PFSK-1 (cell line): Measurements from ENCODE around the gene PREX1.

Experiments used
- FOXP2 ChIP-seq: optimal IDR thresholded peaks from 2 replicates; pipeline ENCODE3; 2011; ENCODE audit warnings: borderline replicate concordance, control low read depth, inconsistent platforms; ENCODE audit not compliant: insufficient read depth; ENCODE audit errors: extremely low read length, extremely low read depth
- POLR2AphosphoS5 ChIP-seq: IDR thresholded peaks from 2 replicates; pipeline ENCODE4 v1.6.1; 2012; ENCODE audit warnings: low read depth, mild to moderate bottlenecking, control low read depth, low read length, moderate library complexity
- REST ChIP-seq, 2 experiments: IDR thresholded peaks; 2 replicates each; pipeline versions ENCODE4 v1.6.1 to v1.8.0; 2011 to 2012; ENCODE audit warnings: low read depth in 2 of 2, low read length in 2 of 2, control low read depth in 1 of 2, inconsistent platforms in 1 of 2, mild to moderate bottlenecking in 1 of 2, moderate library complexity in 1 of 2; ENCODE audit not compliant: insufficient read depth in 1 of 2
- SIN3A ChIP-seq: IDR thresholded peaks from 2 replicates; pipeline ENCODE4 v1.6.1; 2012; ENCODE audit warnings: mild to moderate bottlenecking, low read length, moderate library complexity, borderline replicate concordance; ENCODE audit not compliant: insufficient read depth
- TAF1 ChIP-seq: IDR thresholded peaks from 2 replicates; pipeline ENCODE4 v1.6.1; 2012; ENCODE audit warnings: low read length, control low read depth, borderline replicate concordance; ENCODE audit not compliant: insufficient read depth

PREX1 gene

GRCh38 chr20:48814633-48815032, 13.2 kb downstream of the PREX1 start:
- TF ChIP-seq SIN3A (no peak), FOXP2 (no peak), TAF1 (no peak), POLR2AphosphoS5 (no peak), REST (IDR thresholded peaks at IDR 0.05; ENCODE audit: insufficient read depth in 1 of 2, low read depth in 2 of 2, low read length in 2 of 2) (no peak)

GRCh38 chr20:48813930-48814546, 13.8 kb downstream of the PREX1 start:
- TF ChIP-seq SIN3A (no peak), FOXP2 (no peak), TAF1 (no peak), POLR2AphosphoS5 (no peak), REST (IDR thresholded peaks at IDR 0.05; ENCODE audit: insufficient read depth in 1 of 2, low read depth in 2 of 2, low read length in 2 of 2) (no peak)

- no peak for TF ChIP-seq SIN3A
- no peak for TF ChIP-seq POLR2AphosphoS5
- TF ChIP-seq TAF1: no peak
- no peak for TF ChIP-seq FOXP2
- TF ChIP-seq REST (IDR thresholded peaks at IDR 0.05; ENCODE audit: insufficient read depth in 1 of 2, low read depth in 2 of 2, low read length in 2 of 2): no peak
Observed at GRCh38 chr20:48813446-48813747, 14.4 kb downstream of the PREX1 start.

- TF ChIP-seq FOXP2 (no peak), SIN3A (no peak), POLR2AphosphoS5 (no peak), TAF1 (no peak), REST (IDR thresholded peaks at IDR 0.05; ENCODE audit: insufficient read depth in 1 of 2, low read depth in 2 of 2, low read length in 2 of 2) (no peak)
Observed at GRCh38 chr20:48812600-48813445, 15.0 kb downstream of the PREX1 start.

GRCh38 chr20:48809673-48810072, 18.1 kb downstream of the PREX1 start:
- no peak for TF ChIP-seq SIN3A
- TF ChIP-seq REST (IDR thresholded peaks at IDR 0.05; ENCODE audit: insufficient read depth in 1 of 2, low read depth in 2 of 2, low read length in 2 of 2): no peak
- no peak for TF ChIP-seq FOXP2
- TF ChIP-seq POLR2AphosphoS5: no peak
- TF ChIP-seq TAF1: no peak
